ENCODE results near the gene CDK1. TPM values are rescaled to one million over a fixed set of nuclear protein-coding genes. Genes with fewer than 3 reads are reported as not detected.
"Not testable (repeated sequence)": the region's sequence is repeated elsewhere in the genome, so short reads cannot be mapped to it uniquely, and the experiment has no call there.

Gene CDK1
- total RNA-seq, 1 donor from 2014 or later, result 14.8 TPM

GRCh38 chr10:60834401-60834800, 56.1 kb downstream of the CDK1 start:
- Mint-ChIP-seq H3K4me1 (ENCODE audit: unreplicated experiment) (no peaks in the 10 kb centered on the region), H3K4me3 (ENCODE audit: unreplicated experiment) (no peak overlapping the region), H3K27me3 (ENCODE audit: unreplicated experiment) (peaks cover 1% of the 10 kb centered on the region), H3K36me3 (ENCODE audit: low read depth, unreplicated experiment) (no peaks in the 10 kb centered on the region), H3K9me3 (ENCODE audit: unreplicated experiment) (no peaks in the 10 kb centered on the region), H3K27ac (ENCODE audit: unreplicated experiment) (no peak overlapping the region)
- DNase-seq (ENCODE audit: low spot score), result no peak
- TF ChIP-seq CTCF (IDR thresholded peaks at IDR 0.05; ENCODE audit: unreplicated experiment), result no peak

GRCh38 chr10:60835049-60835448, 56.8 kb downstream of the CDK1 start:
- Mint-ChIP-seq H3K4me3 (ENCODE audit: unreplicated experiment) (no peak overlapping the region), H3K4me1 (ENCODE audit: unreplicated experiment) (no peaks in the 10 kb centered on the region), H3K27me3 (ENCODE audit: unreplicated experiment) (peaks cover 1% of the 10 kb centered on the region), H3K27ac (ENCODE audit: unreplicated experiment) (no peak overlapping the region), H3K36me3 (ENCODE audit: low read depth, unreplicated experiment) (no peaks in the 10 kb centered on the region), H3K9me3 (ENCODE audit: unreplicated experiment) (no peaks in the 10 kb centered on the region)
- no peak for TF ChIP-seq CTCF (IDR thresholded peaks at IDR 0.05; ENCODE audit: unreplicated experiment)
- no peak for DNase-seq (ENCODE audit: low spot score)

GRCh38 chr10:60841227-60841626, 62.9 kb downstream of the CDK1 start:
- H3K27ac Mint-ChIP-seq (ENCODE audit: unreplicated experiment); H3K4me3 Mint-ChIP-seq (ENCODE audit: unreplicated experiment); H3K9me3 Mint-ChIP-seq (ENCODE audit: unreplicated experiment); H3K4me1 Mint-ChIP-seq (ENCODE audit: unreplicated experiment); DNase-seq (ENCODE audit: low spot score); H3K27me3 Mint-ChIP-seq (ENCODE audit: unreplicated experiment); H3K36me3 Mint-ChIP-seq (ENCODE audit: low read depth, unreplicated experiment): not testable (repeated sequence)

GRCh38 chr10:60842694-60843093, 64.4 kb downstream of the CDK1 start:
- no peaks in the 10 kb centered on the region for H3K36me3 Mint-ChIP-seq (ENCODE audit: low read depth, unreplicated experiment)

More at GRCh38 chr10:60842694-60843093, 64.4 kb downstream of the CDK1 start:
- Mint-ChIP-seq H3K27me3 (ENCODE audit: unreplicated experiment) (peaks cover 1% of the 10 kb centered on the region), H3K4me3 (ENCODE audit: unreplicated experiment) (no peak overlapping the region), H3K4me1 (ENCODE audit: unreplicated experiment) (peaks cover 12% of the 10 kb centered on the region), H3K27ac (ENCODE audit: unreplicated experiment) (no peak overlapping the region), H3K9me3 (ENCODE audit: unreplicated experiment) (no peaks in the 10 kb centered on the region)
- TF ChIP-seq CTCF (IDR thresholded peaks at IDR 0.05; ENCODE audit: unreplicated experiment), result no peak
- DNase-seq (ENCODE audit: low spot score), result no peak

Other genes starting within 250 kb of the CDK1 start
- 20.3 TPM for gene RHOBTB1, start 165.7 kb downstream of the CDK1 start, total RNA-seq (ENCODE audit: unreplicated experiment)